ENCODE measurements around the gene NPAT. TPM values are rescaled to one million over a fixed set of nuclear protein-coding genes. Genes with fewer than 3 reads are reported as not detected.

Gene NPAT
- total and polyA plus RNA-seq, 2 of the 4 experiments (the other 2 are of a cell fraction) = 3.1 to 10.6 TPM

GRCh38 chr11:108197351-108197750, 25.1 kb downstream of the NPAT start:
- Histone ChIP-seq H2AK9ac (replicated peaks; ENCODE audit: low read depth, low read length, poor library complexity) (no peak overlapping the region), H2BK5ac (ENCODE audit: low read depth, low read length, poor library complexity, severe bottlenecking) (no peak overlapping the region), H3K9ac (ENCODE audit: low read depth, low read length) (no peak overlapping the region), H3K4me2 (ENCODE audit: low read depth, low read length) (no peak overlapping the region), H2AK5ac (ENCODE audit: low read depth, low read length) (no peak overlapping the region), H3K36me3 (ENCODE audit: control insufficient read depth, insufficient read depth, low read length) (peaks cover 9% of the 10 kb centered on the region), H3K9me3 (ENCODE audit: control insufficient read depth, insufficient read depth, low read length) (no peaks in the 10 kb centered on the region), H2BK15ac (ENCODE audit: low read depth, low read length) (no peak overlapping the region), H3K9me1 (ENCODE audit: insufficient read depth, low read length) (peaks cover 7% of the 10 kb centered on the region; the same call in 1 of the 2 replicates), H4K5ac (ENCODE audit: low read depth, low read length) (no peak overlapping the region), H3K4me1 (ENCODE audit: control insufficient read depth, insufficient read depth, low read length) (peaks cover 3% of the 10 kb centered on the region), H3K4ac (ENCODE audit: low read depth, low read length) (no peak overlapping the region), H3K4me3 (ENCODE audit: insufficient read depth, low read depth, low read length) (no peak overlapping the region), H4K8ac (ENCODE audit: low read depth in 2 of 2, low read length in 2 of 2) (no peak overlapping the region), H4K20me1 (ENCODE audit: insufficient read depth, low read length) (no peaks in the 10 kb centered on the region), H3K18ac (ENCODE audit: low read depth, low read length) (no peak overlapping the region), H3K14ac (replicated peaks; ENCODE audit: low read depth, low read length) (no peak overlapping the region), H2BK20ac (ENCODE audit: low read depth, low read length) (no peak overlapping the region), H4K91ac (ENCODE audit: insufficient read depth, low read depth, low read length) (no peak overlapping the region), H3K27me3 (ENCODE audit: control insufficient read depth, insufficient read depth, low read length) (no peaks in the 10 kb centered on the region), H2BK120ac (ENCODE audit: low read depth, low read length) (no peak overlapping the region), H3K23ac (ENCODE audit: low read depth, low read length) (no peak overlapping the region), H3K79me1 (ENCODE audit: low read depth in 1 of 2, low read length in 2 of 2) (peaks cover 10 to 46% of the 10 kb centered on the region in 2 experiments), H3K27ac (ENCODE audit: insufficient read depth, low read length) (no peak overlapping the region), H2AFZ (replicated peaks; ENCODE audit: low read length, poor library complexity) (no peak overlapping the region), H3K56ac (ENCODE audit: extremely low read depth, insufficient read depth, low read length) (no peak overlapping the region)
- no TSS peak for BruUV-seq (replicated peaks)
- DNase-seq (no peak), ATAC-seq (ENCODE audit: low read depth) (no peak)
- CTCF ChIA-PET = no interaction called here
- intact Hi-C loops (cut with micrococcal nuclease) (no loop called here), in situ Hi-C loops (cut with MboI; ENCODE audit: low sequenced_read_pairs) (no loop called here), dilution Hi-C loops (cut with HindIII; ENCODE audit: low sequenced_read_pairs, unreplicated experiment) (no loop called here)
- POLR2A ChIA-PET (ENCODE audit: unreplicated experiment) = no interaction called here
- TF ChIP-seq RCOR1 (IDR thresholded peaks at IDR 0.05; ENCODE audit: insufficient replicate concordance, low read length) = no peak
- no peak for TF ChIP-seq BHLHE40 (IDR thresholded peaks at IDR 0.05; ENCODE audit: low read depth, low read length)
- no peak for TF ChIP-seq SMC3 (IDR thresholded peaks at IDR 0.05; ENCODE audit: low read depth, low read length)
- TF ChIP-seq FOS (IDR thresholded peaks at IDR 0.05; ENCODE audit: low read depth, low read length) = no peak
- TF ChIP-seq MAFK (IDR thresholded peaks at IDR 0.05; ENCODE audit: low read depth, low read length) = no peak
- TF ChIP-seq CHD1 (IDR thresholded peaks at IDR 0.05; ENCODE audit: low read depth, low read length) = no peak
- TF ChIP-seq RAD21 (IDR thresholded peaks at IDR 0.05; ENCODE audit: low read length) = no peak
- TF ChIP-seq POLR2A (IDR thresholded peaks at IDR 0.05; ENCODE audit: low read depth, low read length) = no peak
- no peak for TF ChIP-seq CTCF (conservative IDR thresholded peaks at IDR 0.05; ENCODE audit: low read depth, low read length)
- no peak for TF ChIP-seq ELK1 (IDR thresholded peaks at IDR 0.05; ENCODE audit: borderline replicate concordance, low read depth, low read length)
- no peak for TF ChIP-seq CEBPB (IDR thresholded peaks at IDR 0.05; ENCODE audit: low read depth, low read length)
